Neural crest cell (in vitro differentiated cells): ENCODE results near the gene PEX3. TPM values are rescaled to one million over a fixed set of nuclear protein-coding genes. Genes with fewer than 3 reads are reported as not detected.

Experiments used
- DNase-seq: peaks from one replicate; pipeline ENCODE4 v3.0.0; 2021; ENCODE audit warnings: low read depth, mixed read lengths, low spot score
- H3K27ac Mint-ChIP-seq: one replicate; pipeline ENCODE4 v1.8.0; 2021; ENCODE audit warnings: mild to moderate bottlenecking, mixed read lengths; ENCODE audit not compliant: unreplicated experiment
- H3K27me3 Mint-ChIP-seq: 2 replicates; pipeline ENCODE4 v1.8.0; 2021; ENCODE audit warnings: low read depth, mild to moderate bottlenecking, mixed read lengths
- H3K36me3 Mint-ChIP-seq: 2 replicates; pipeline ENCODE4 v1.8.0; 2021; ENCODE audit warnings: low read depth, mild to moderate bottlenecking, mixed read lengths
- H3K4me1 Mint-ChIP-seq: 2 replicates; pipeline ENCODE4 v1.8.0; 2021; ENCODE audit warnings: mixed read lengths
- H3K4me3 Mint-ChIP-seq: one replicate; pipeline ENCODE4 v1.8.0; 2021; ENCODE audit warnings: mild to moderate bottlenecking, mixed read lengths
- H3K9me3 Mint-ChIP-seq: 2 replicates; pipeline ENCODE4 v1.8.0; 2021; ENCODE audit warnings: mixed read lengths
- CTCF ChIP-seq: fragments of 200-600 bp; sonication (generic); conservative IDR thresholded peaks from 2 replicates; pipeline ENCODE4 v1.5.0; 2021; ENCODE audit warnings: antibody characterized with exemption, mild to moderate bottlenecking
- total RNA-seq: library from RNA; stranded (reverse); gene quantifications from 2 replicates; pipeline ENCODE4 v1.2.1, GENCODE V29; 2021

Gene PEX3
- total RNA-seq, 1 donor from 2014 or later = 12.6 TPM

GRCh38 chr6:143414769-143415168 is 35.8 kb upstream of the PEX3 start:
- Mint-ChIP-seq H3K27me3 (no peaks in the 10 kb centered on the region), H3K36me3 (no peaks in the 10 kb centered on the region), H3K9me3 (peaks cover 3% of the 10 kb centered on the region), H3K4me3 (no peak overlapping the region), H3K4me1 (peaks cover 9% of the 10 kb centered on the region), H3K27ac (no peak overlapping the region)
- DNase-seq = no peak
- TF ChIP-seq CTCF = no peak

- Mint-ChIP-seq H3K27me3 (no peaks in the 10 kb centered on the region), H3K9me3 (no peaks in the 10 kb centered on the region), H3K4me3 (no peak overlapping the region), H3K4me1 (no peaks in the 10 kb centered on the region), H3K36me3 (peaks cover 3% of the 10 kb centered on the region), H3K27ac (no peak overlapping the region)
- DNase-seq = no peak
- no peak for TF ChIP-seq CTCF
These were observed 31.1 kb upstream of the PEX3 start for GRCh38 chr6:143419526-143419925.

- DNase-seq = no peak
- no peaks in the 10 kb centered on the region for H3K9me3 Mint-ChIP-seq
- no peaks in the 10 kb centered on the region for H3K27me3 Mint-ChIP-seq
- H3K36me3 Mint-ChIP-seq = peaks cover 5% of the 10 kb centered on the region
- H3K27ac Mint-ChIP-seq = no peak overlapping the region
- H3K4me1 Mint-ChIP-seq = no peaks in the 10 kb centered on the region
- no peak overlapping the region for H3K4me3 Mint-ChIP-seq
- no peak for TF ChIP-seq CTCF
These were observed 24.6 kb upstream of the PEX3 start for GRCh38 chr6:143426026-143426425.

- peak; percentile 73 for DNase-seq
- peak; percentile 99 for TF ChIP-seq CTCF
- no peak overlapping the region for H3K27ac Mint-ChIP-seq
- H3K4me3 Mint-ChIP-seq = no peak overlapping the region
- H3K9me3 Mint-ChIP-seq = no peaks in the 10 kb centered on the region
- peaks cover 3% of the 10 kb centered on the region for H3K36me3 Mint-ChIP-seq
- no peaks in the 10 kb centered on the region for H3K27me3 Mint-ChIP-seq
- H3K4me1 Mint-ChIP-seq = no peaks in the 10 kb centered on the region
These were observed 23.3 kb upstream of the PEX3 start for GRCh38 chr6:143427109-143427817.

GRCh38 chr6:143429970-143430369 is 20.6 kb upstream of the PEX3 start:
- H3K4me3 Mint-ChIP-seq = no peak overlapping the region
- H3K4me1 Mint-ChIP-seq = no peaks in the 10 kb centered on the region
- DNase-seq = no peak
- no peaks in the 10 kb centered on the region for H3K9me3 Mint-ChIP-seq
- H3K27ac Mint-ChIP-seq = no peak overlapping the region
- H3K27me3 Mint-ChIP-seq = no peaks in the 10 kb centered on the region
- TF ChIP-seq CTCF = no peak
- H3K36me3 Mint-ChIP-seq = peaks cover 2% of the 10 kb centered on the region
